Mesendoderm (in vitro differentiated cells): ENCODE data around the gene VPS35.

Experiments used
- DNase-seq: peaks from one replicate; pipeline ENCODE4 v3.0.0; 2013
- H2AK5ac ChIP-seq: 2 replicates; pipeline ENCODE4 v1.6.1; 2013; ENCODE audit warnings: low read length, inconsistent platforms
- H2BK120ac ChIP-seq: 2 replicates; pipeline ENCODE4 v1.6.1; 2013; ENCODE audit warnings: low read depth, mild to moderate bottlenecking, low read length, moderate library complexity, mixed read lengths
- H2BK15ac ChIP-seq: replicated peaks from 2 replicates; pipeline ENCODE4 v1.6.1; 2013; ENCODE audit warnings: low read depth, mild to moderate bottlenecking, moderate library complexity
- H2BK5ac ChIP-seq: 2 replicates; pipeline ENCODE4 v1.6.1; 2013; ENCODE audit warnings: low read length, inconsistent platforms
- H3K18ac ChIP-seq: 2 replicates; pipeline ENCODE4 v1.6.1; 2013; ENCODE audit warnings: mild to moderate bottlenecking, low read length, mixed read lengths
- H3K23ac ChIP-seq: one replicate; pipeline ENCODE4 v1.6.1; 2013; ENCODE audit warnings: low read length
- H3K27ac ChIP-seq: 2 replicates; pipeline ENCODE4 v1.5.1; 2013; ENCODE audit warnings: low read depth, mild to moderate bottlenecking, inconsistent platforms, low read length, moderate library complexity
- H3K27me3 ChIP-seq: 2 replicates; pipeline ENCODE4 v1.6.1; 2013; ENCODE audit warnings: low read length, control low read depth, mild to moderate bottlenecking, inconsistent platforms; ENCODE audit not compliant: insufficient read depth, poor library complexity
- H3K36me3 ChIP-seq: 2 replicates; pipeline ENCODE4 v1.6.1; 2013; ENCODE audit warnings: low read length, inconsistent platforms; ENCODE audit not compliant: control insufficient read depth, insufficient read depth
- H3K4ac ChIP-seq: one replicate; pipeline ENCODE4 v1.6.1; 2013; ENCODE audit warnings: low read depth, mild to moderate bottlenecking, low read length, moderate library complexity
- H3K4me1 ChIP-seq: 2 replicates; pipeline ENCODE4 v1.6.1; 2013; ENCODE audit warnings: low read depth, low read length, inconsistent platforms; ENCODE audit not compliant: control insufficient read depth
- H3K4me2 ChIP-seq: 2 replicates; pipeline ENCODE4 v1.6.1; 2013; ENCODE audit warnings: low read length
- H3K4me3 ChIP-seq: 2 replicates; pipeline ENCODE4 v1.5.1; 2013; ENCODE audit warnings: mild to moderate bottlenecking, low read length
- H3K56ac ChIP-seq: one replicate; pipeline ENCODE4 v1.6.1; 2013; ENCODE audit warnings: low read length
- H3K79me1 ChIP-seq: 2 replicates; pipeline ENCODE4 v1.6.1; 2013; ENCODE audit warnings: low read length, inconsistent platforms
- H3K79me2 ChIP-seq: 2 replicates; pipeline ENCODE4 v1.6.1; 2013; ENCODE audit warnings: mild to moderate bottlenecking, low read length; ENCODE audit not compliant: control insufficient read depth, insufficient read depth
- H3K9ac ChIP-seq: 2 replicates; pipeline ENCODE4 v1.6.1; 2013; ENCODE audit warnings: low read length, inconsistent platforms
- H4K5ac ChIP-seq: one replicate; pipeline ENCODE4 v1.6.1; 2013; ENCODE audit warnings: low read length
- H4K8ac ChIP-seq: one replicate; pipeline ENCODE4 v1.6.1; 2013; ENCODE audit warnings: low read depth, mild to moderate bottlenecking, control low read depth, low read length, moderate library complexity
- WGBS: extraction: QIAGEN DNeasy Blood & Tissue Kit; methylation state at CpG from one replicate; pipeline ENCODE4 v1.1.7; 2013; ENCODE audit warnings: low lambda C conversion rate, missing lambda C conversion rate; ENCODE audit not compliant: insufficient coverage; ENCODE audit errors: extremely low coverage; 5-methylcytosine and 5-hydroxymethylcytosine counted together

The VPS35 gene

DNA sequence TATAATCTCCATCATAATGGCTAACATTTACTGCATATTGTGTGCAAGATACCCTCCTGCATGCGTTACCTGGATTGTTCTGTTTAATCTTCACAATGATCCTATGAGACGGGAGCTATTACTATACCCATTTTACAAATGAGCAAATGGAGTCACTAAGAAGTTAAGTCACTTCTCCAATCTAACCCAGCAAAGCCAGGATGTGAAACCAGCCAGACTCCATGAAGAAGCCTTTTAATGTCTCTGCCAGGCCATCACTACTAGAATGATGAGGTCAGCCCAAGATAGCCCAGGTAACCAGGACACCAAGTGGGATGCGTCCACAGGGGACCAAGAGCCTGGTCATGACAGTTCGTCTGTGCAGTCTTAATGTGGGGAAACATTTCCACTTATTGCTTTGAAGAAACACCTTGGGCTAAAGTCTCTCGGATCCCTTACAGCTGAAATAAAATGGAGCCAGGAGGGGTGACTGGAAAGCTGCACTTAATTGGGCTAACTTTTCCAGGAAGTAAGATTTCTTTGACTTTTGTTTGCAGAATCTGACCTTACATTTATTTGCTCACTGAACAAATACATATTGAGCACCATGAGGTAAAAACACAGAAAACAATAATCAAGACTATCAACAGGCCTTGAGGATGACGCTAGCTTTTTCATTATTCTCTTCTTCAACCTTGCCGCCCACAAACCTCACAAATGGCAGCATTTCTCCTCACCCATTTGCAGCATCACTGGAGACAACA is 66.9 kb downstream of the VPS35 start:
- Histone ChIP-seq H2BK120ac (no peak overlapping the region), H3K79me2 (peaks cover 12% of the 10 kb centered on the region), H3K18ac (no peak overlapping the region), H3K27me3 (no peaks in the 10 kb centered on the region), H3K27ac (no peak overlapping the region), H4K5ac (no peak overlapping the region), H3K4me3 (no peak overlapping the region), H3K36me3 (no peaks in the 10 kb centered on the region), H2AK5ac (no peak overlapping the region), H3K56ac (no peak overlapping the region), H3K79me1 (peaks cover 4% of the 10 kb centered on the region), H3K23ac (no peak overlapping the region), H2BK5ac (no peak overlapping the region), H4K8ac (peak overlapping the region; percentile 76), H3K4me1 (no peaks in the 10 kb centered on the region), H3K4ac (peak overlapping the region; percentile 27), H2BK15ac (no peak overlapping the region), H3K9ac (no peak overlapping the region), H3K4me2 (no peak overlapping the region)
- WGBS, result no CpG with 5 or more reads among the region's 7 CpGs
- DNase-seq, result no peak

DNA sequence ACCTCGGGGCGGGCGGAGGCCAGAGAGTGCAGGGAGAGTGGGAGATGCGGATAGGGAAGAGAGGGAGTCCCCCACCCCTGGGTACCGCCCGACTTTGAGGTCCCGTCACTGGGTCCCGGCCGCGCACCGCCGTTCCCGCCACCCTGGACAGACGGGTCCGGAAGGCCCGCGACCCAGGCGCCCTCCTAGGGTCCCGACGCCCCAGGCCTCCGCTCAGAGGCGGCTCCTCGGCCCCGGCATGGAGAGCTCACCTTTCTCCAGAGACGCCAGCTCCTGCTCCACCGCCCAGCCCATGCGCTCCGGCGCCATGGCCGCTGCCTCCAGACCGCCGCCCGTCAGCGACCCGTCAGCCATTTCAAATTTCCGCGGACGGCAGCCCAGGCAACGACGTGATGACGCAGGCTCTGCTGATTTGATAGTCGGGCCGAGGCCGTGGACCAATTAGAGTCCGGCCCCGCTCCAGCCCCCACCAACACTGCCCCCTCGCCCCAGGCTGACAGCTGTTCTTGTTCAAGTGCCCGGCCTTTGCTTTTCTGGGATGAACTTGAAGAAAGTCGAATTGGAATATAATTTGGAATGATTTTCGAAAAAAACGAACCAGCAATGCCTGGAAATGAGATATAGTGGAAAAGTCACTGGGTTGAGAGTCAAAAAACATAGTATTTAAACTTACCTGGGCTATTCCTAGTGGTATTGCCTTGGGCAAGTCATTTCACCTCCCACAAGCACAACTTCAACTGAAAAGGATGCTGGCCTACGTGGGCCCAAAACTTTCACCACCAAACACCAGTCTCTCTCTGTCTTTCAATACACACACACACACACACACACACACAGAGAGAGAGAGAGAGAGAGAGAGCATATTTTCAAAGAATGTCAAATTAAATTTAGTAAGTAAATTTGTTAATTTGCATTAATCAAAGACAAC is 67.7 kb downstream of the VPS35 start, which contains the start of gene SHCBP1:
Gene SHCBP1, minus strand, starts transcription at position 374 of the 928 bp plus-strand sequence. Its CDS starts 20 bp downstream, at position 354.
- H2AK5ac ChIP-seq, result no peak within 1 kb of the TSS
- no peak within 1 kb of the TSS for H3K27ac ChIP-seq
- no CpG with 5 or more reads among the region's 52 CpGs for WGBS

DNA sequence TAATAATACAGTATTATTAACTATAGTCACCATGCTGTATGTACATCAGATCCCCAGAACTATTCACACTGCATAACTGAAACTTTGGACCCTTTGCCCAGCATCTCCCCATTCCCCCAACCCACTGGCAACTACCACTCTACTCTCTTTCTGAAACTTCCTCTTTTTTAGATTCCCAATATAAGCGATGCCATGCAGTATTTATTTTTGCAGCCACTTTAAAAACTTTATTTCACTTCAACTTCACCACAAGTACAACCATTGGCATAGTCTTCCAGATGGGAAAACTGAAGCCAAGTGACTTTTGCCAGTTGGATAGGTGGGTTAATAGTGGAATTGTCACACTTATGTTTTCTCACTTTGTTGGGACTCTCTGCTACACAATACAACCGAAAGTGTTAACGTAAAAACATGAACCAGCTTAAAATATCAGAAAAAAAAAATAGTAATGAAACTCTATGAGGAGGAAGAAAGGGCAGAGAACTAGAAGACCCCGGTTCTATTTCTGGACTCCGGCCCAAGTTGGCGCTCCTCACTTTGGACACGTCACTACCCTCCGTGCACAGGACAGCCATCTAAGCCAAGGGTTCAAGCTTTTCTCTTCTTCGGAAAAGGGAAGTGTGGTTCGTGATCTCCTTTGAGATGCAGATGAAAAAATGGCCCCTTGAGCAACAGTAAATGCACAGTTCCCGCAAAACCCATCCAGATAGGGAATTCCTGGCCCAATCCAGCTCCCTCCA is 68.5 kb downstream of the VPS35 start:
- Histone ChIP-seq H3K4me3 (peak overlapping the region; percentile 97), H3K36me3 (peaks cover 6% of the 10 kb centered on the region), H4K5ac (no peak overlapping the region), H2BK15ac (no peak overlapping the region), H3K27me3 (no peaks in the 10 kb centered on the region), H3K79me1 (peaks cover 6% of the 10 kb centered on the region), H3K4ac (no peak overlapping the region), H3K79me2 (peaks cover 12% of the 10 kb centered on the region), H2AK5ac (no peak overlapping the region), H2BK5ac (no peak overlapping the region), H3K23ac (no peak overlapping the region), H3K56ac (peak overlapping the region; percentile 95), H3K4me2 (peak overlapping the region; percentile 59), H3K18ac (peak overlapping the region; percentile 97), H3K27ac (no peak overlapping the region), H3K4me1 (no peaks in the 10 kb centered on the region), H4K8ac (no peak overlapping the region), H2BK120ac (no peak overlapping the region), H3K9ac (peak overlapping the region; percentile 94)
- no peak for DNase-seq
- no CpG with 5 or more reads among the region's 11 CpGs for WGBS

More for the DNA sequence above, 67.7 kb downstream of the VPS35 start, which contains the start of gene SHCBP1:
- Histone ChIP-seq H4K8ac (no peak within 1 kb of the TSS), H3K27me3 (no peaks in the 10 kb centered on the region), H2BK120ac (peak within 1 kb of the TSS; percentile 21), H3K4me3 (peak within 1 kb of the TSS; percentile 97), H3K18ac (peak within 1 kb of the TSS; percentile 97), H3K4ac (peak within 1 kb of the TSS; percentile 27), H4K5ac (no peak within 1 kb of the TSS), H3K79me2 (peaks cover 12% of the 10 kb centered on the region), H3K36me3 (peaks cover 2% of the 10 kb centered on the region), H3K9ac (peak within 1 kb of the TSS; percentile 94), H3K23ac (no peak within 1 kb of the TSS), H3K56ac (peak within 1 kb of the TSS; percentile 95), H3K4me2 (peak within 1 kb of the TSS; percentile 59), H2BK5ac (no peak within 1 kb of the TSS), H3K4me1 (no peaks in the 10 kb centered on the region), H3K79me1 (peaks cover 4% of the 10 kb centered on the region), H2BK15ac (no peak within 1 kb of the TSS)
- DNase-seq, result peak; percentile 96

DNA sequence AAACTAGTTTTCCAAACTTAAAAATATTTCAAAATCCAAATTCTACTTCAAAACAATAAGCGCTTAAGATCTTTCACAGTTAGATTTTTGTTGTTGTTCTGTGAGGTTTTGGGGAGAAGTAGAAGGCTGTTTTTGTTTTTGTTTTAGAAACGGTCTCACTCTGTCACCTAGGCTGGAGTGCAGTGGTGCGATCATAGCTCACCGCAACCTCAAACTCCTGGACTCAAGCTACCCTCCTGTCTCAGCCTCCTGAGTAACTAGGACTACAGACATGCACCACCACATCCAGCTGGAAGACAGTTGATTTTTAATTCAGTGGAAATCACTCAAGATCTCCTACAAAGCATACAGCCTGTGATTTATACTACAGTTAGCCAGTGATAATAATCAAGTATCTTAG is 70.5 kb downstream of the VPS35 start:
- H3K27me3 ChIP-seq, result no peaks in the 10 kb centered on the region
- H3K4me2 ChIP-seq, result no peak overlapping the region
- H2AK5ac ChIP-seq, result no peak overlapping the region
- H3K18ac ChIP-seq, result no peak overlapping the region
- H3K4me3 ChIP-seq, result no peak overlapping the region
- no peak overlapping the region for H3K56ac ChIP-seq
- H3K23ac ChIP-seq, result no peak overlapping the region
- H4K5ac ChIP-seq, result no peak overlapping the region
- H3K4me1 ChIP-seq, result no peaks in the 10 kb centered on the region
- H3K79me1 ChIP-seq, result peaks cover 6% of the 10 kb centered on the region
- H3K27ac ChIP-seq, result no peak overlapping the region
- no peak overlapping the region for H4K8ac ChIP-seq
- H3K36me3 ChIP-seq, result peaks cover 6% of the 10 kb centered on the region
- no peak overlapping the region for H2BK120ac ChIP-seq
- WGBS, result 100% methylated on average over 1 of the region's 4 CpGs
- H3K4ac ChIP-seq, result no peak overlapping the region
- no peak overlapping the region for H3K9ac ChIP-seq
- no peak overlapping the region for H2BK15ac ChIP-seq
- DNase-seq, result no peak
- H3K79me2 ChIP-seq, result peaks cover 12% of the 10 kb centered on the region
- H2BK5ac ChIP-seq, result no peak overlapping the region

DNA sequence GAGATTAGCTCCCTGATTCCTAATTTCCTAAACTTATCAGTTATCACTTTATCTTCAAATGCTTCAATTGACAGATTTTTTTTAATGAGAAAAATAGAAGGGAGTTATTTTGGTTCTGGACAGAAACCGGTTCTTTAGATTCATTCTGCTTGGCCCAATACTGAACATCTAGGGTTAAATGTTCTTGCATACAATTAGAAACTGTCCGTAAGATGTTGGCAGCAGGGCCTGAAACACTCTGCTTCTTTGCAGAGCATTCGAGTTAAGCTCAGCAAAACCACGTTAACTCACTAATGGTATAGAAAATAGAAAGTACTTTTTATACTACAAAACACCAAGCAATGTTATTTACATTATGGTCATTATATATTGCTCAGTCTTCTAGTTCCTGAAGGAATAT is 75.0 kb downstream of the VPS35 start:
- H4K5ac ChIP-seq, result no peak overlapping the region
- H3K27me3 ChIP-seq, result no peaks in the 10 kb centered on the region
- no peaks in the 10 kb centered on the region for H3K79me2 ChIP-seq
- no peak overlapping the region for H2BK5ac ChIP-seq
- H3K27ac ChIP-seq, result no peak overlapping the region
- H4K8ac ChIP-seq, result no peak overlapping the region
- no peaks in the 10 kb centered on the region for H3K4me1 ChIP-seq
- H2AK5ac ChIP-seq, result no peak overlapping the region
- H3K79me1 ChIP-seq, result peaks cover 2% of the 10 kb centered on the region
- no peak overlapping the region for H3K23ac ChIP-seq
- H3K4me3 ChIP-seq, result no peak overlapping the region
- no peak overlapping the region for H3K4ac ChIP-seq
- no peak overlapping the region for H3K4me2 ChIP-seq
- no peak overlapping the region for H3K9ac ChIP-seq
- no peak overlapping the region for H2BK15ac ChIP-seq
- H2BK120ac ChIP-seq, result no peak overlapping the region
- DNase-seq, result no peak
- no peak overlapping the region for H3K56ac ChIP-seq
- peaks cover 7% of the 10 kb centered on the region for H3K36me3 ChIP-seq
- H3K18ac ChIP-seq, result no peak overlapping the region
- WGBS, result no CpG with 5 or more reads among the region's 4 CpGs
